Left ventricle myocardium inferior (tissue), 1 donor: ENCODE data around the gene RIPPLY1. TPM values are rescaled to one million over a fixed set of nuclear protein-coding genes. Genes with fewer than 3 reads are reported as not detected.
A peak's percentile ranks its signal among the peaks of the same experiment; 100 is the strongest.

ENCODE experiments used
- DNase-seq: peaks from one replicate; pipeline ENCODE4 v3.0.0-alpha.2; 2020
- H3K27ac ChIP-seq: fragments of 200-600 bp; replicated peaks from 2 replicates; pipeline ENCODE4 v1.8.0; 2021
- H3K27me3 ChIP-seq: fragments of 200-600 bp; 2 replicates; pipeline ENCODE4 v1.8.0; 2021; ENCODE audit warnings: low read depth
- H3K36me3 ChIP-seq: fragments of 200-600 bp; 2 replicates; pipeline ENCODE4 v1.8.0; 2021
- H3K4me1 ChIP-seq: fragments of 200-600 bp; 2 replicates; pipeline ENCODE4 v1.8.0; 2021
- H3K4me3 ChIP-seq: fragments of 200-600 bp; 2 replicates; pipeline ENCODE4 v1.8.0; 2021; ENCODE audit warnings: mild to moderate bottlenecking, moderate library complexity
- H3K9me3 ChIP-seq: fragments of 200-600 bp; replicated peaks from 2 replicates; pipeline ENCODE4 v1.8.0; 2021
- intact Hi-C: fragments of 100-400 bp; cut with micrococcal nuclease; formaldehyde crosslinking; loops from one replicate; pipeline ENCODE4 v1.11.0; 2022
- total RNA-seq: library from RNA; stranded (reverse); fragmentation: NEBNext Ultra II Directional; extraction: Animal tissue kit (Norgen Biotek cat#: 25700); gene quantifications from one replicate; pipeline ENCODE4 v1.2.1, GENCODE V29; 2021
- TF ChIP-seq, protein P1 (sequence below): fragments of 200-600 bp; IDR thresholded peaks from 2 replicates; pipeline ENCODE4 v1.8.0; 2021; ENCODE audit warnings: antibody characterized with exemption, mild to moderate bottlenecking, borderline replicate concordance
- donor health status: DM: no; HTN: yes; CAD: no; lungs with severe emphysema.

The RIPPLY1 gene
- total RNA-seq, 1 donor from 2014 or later = not detected

DNA sequence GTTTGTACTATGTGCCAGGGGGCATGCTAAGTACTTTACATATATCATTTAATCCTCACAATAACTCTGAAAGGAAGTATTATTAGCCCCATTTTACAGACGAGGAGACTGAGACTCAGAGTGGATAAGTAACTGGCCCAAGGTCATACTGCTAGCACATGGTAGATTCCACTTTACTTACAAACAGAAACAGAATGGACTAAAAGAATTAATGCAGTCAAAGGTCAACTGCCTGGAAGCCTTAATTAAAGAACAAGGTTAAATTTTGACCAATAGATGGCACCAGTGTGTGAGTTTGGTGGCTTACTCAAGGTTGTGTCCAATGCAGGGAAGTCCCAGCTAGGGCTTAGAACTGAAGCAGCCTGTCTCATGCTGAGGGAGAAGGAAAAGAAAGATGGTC lies 4.7 kb downstream of the RIPPLY1 start:
- Histone ChIP-seq H3K36me3 (no peaks in the 10 kb centered on the region), H3K27me3 (no peaks in the 10 kb centered on the region), H3K4me1 (no peaks in the 10 kb centered on the region), H3K4me3 (no peak overlapping the region), H3K27ac (no peak overlapping the region), H3K9me3 (no peaks in the 10 kb centered on the region)
- TF ChIP-seq, protein P1, sequence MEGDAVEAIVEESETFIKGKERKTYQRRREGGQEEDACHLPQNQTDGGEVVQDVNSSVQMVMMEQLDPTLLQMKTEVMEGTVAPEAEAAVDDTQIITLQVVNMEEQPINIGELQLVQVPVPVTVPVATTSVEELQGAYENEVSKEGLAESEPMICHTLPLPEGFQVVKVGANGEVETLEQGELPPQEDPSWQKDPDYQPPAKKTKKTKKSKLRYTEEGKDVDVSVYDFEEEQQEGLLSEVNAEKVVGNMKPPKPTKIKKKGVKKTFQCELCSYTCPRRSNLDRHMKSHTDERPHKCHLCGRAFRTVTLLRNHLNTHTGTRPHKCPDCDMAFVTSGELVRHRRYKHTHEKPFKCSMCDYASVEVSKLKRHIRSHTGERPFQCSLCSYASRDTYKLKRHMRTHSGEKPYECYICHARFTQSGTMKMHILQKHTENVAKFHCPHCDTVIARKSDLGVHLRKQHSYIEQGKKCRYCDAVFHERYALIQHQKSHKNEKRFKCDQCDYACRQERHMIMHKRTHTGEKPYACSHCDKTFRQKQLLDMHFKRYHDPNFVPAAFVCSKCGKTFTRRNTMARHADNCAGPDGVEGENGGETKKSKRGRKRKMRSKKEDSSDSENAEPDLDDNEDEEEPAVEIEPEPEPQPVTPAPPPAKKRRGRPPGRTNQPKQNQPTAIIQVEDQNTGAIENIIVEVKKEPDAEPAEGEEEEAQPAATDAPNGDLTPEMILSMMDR = peak; percentile 45
- intact Hi-C loops = loop anchor here (10.0 kb wide), 1 partner anchor 56 kb away; no protein-coding TSS in a partner anchor
- no peak for DNase-seq

DNA sequence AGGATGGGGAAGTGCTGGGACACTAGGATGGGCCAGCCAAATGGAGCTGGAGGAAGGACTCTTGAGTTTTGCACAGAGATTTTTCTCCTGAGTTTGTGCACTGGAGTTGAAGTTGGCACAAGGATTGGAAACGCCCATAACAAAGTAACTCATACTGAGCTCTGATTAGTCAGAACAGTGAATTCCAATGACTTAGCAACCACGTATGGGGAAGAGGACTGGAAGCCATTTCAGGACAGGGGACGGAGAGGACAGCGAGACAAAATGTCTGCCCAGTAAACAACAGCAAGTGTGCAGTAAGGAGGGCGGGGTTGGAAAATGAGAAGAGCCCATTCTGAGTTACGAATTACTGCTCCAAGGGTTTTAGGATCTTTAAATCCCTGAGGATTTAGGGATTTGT lies 5.9 kb downstream of the RIPPLY1 start:
- H3K27me3 ChIP-seq = no peaks in the 10 kb centered on the region
- intact Hi-C loops = loop anchor here (10.0 kb wide), 1 partner anchor 58 kb away; no protein-coding TSS in a partner anchor

DNA sequence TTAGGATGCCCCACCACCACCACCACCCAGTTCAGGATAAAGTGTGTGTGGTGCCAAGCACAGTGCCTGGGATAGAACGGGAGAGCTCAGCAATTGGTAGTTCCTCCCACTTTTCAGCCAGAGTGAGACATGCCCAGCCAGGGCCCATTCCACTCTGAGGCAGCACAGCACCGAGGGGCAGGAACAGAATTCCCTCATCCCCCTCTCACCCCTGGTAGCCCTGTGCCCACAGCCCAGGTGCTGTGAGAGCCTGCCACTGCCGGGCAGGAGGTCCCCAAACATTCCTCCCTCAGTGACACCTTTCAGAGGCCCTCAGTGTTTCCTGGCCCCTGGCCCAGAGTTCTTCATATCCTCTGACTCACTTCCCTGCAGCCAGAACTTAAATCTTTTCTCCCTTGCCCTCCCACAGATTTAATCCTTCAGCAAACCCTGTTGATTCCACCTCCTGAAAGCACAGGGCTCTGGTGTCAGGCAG lies 8.1 kb downstream of the RIPPLY1 start:
- TF ChIP-seq, protein P1 = no peak
- Histone ChIP-seq H3K4me1 (no peaks in the 10 kb centered on the region), H3K27me3 (no peaks in the 10 kb centered on the region), H3K9me3 (no peaks in the 10 kb centered on the region), H3K36me3 (no peaks in the 10 kb centered on the region), H3K27ac (no peak overlapping the region), H3K4me3 (no peak overlapping the region)
- intact Hi-C loops = loop anchor here (10.0 kb wide), 1 partner anchor 60 kb away; no protein-coding TSS in a partner anchor
- no peak for DNase-seq

More for the DNA sequence above, 5.9 kb downstream of the RIPPLY1 start:
- Histone ChIP-seq H3K4me1 (no peaks in the 10 kb centered on the region), H3K27ac (no peak overlapping the region), H3K36me3 (no peaks in the 10 kb centered on the region), H3K9me3 (no peaks in the 10 kb centered on the region), H3K4me3 (no peak overlapping the region)
- TF ChIP-seq, protein P1 = no peak
- DNase-seq = no peak

DNA sequence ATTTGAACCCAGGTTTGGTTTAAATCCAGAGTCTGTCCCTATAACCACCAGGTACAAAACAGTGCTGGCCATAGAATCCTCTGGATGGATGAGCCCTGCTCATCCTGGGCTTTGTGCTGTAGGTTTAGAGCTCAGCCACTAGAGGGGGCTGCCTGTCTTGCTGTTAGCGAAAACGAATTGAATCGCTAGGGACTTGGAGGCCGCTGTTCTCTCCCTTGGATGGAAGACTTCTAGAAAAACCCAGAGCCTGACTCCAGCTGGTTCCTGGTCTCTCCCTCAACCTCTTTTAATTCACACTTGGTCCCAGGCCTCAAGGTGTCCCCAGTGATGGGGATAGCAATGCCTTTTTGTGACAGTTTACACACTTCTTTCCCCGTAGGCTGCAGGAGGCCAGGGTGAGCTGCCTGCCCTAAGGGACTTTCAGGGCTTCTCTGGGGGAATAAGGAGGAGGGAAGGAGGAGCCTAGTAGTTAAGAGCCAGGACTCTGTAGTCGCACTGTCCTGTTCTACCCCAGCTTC lies 8.7 kb downstream of the RIPPLY1 start:
- no peak for DNase-seq
- Histone ChIP-seq H3K27me3 (no peaks in the 10 kb centered on the region), H3K9me3 (no peaks in the 10 kb centered on the region), H3K27ac (no peak overlapping the region), H3K4me3 (no peak overlapping the region), H3K4me1 (no peaks in the 10 kb centered on the region), H3K36me3 (no peaks in the 10 kb centered on the region)
- intact Hi-C loops = loop anchor here (10.0 kb wide), 1 partner anchor 60 kb away; no protein-coding TSS in a partner anchor
- TF ChIP-seq, protein P1 = peak; percentile 78

DNA sequence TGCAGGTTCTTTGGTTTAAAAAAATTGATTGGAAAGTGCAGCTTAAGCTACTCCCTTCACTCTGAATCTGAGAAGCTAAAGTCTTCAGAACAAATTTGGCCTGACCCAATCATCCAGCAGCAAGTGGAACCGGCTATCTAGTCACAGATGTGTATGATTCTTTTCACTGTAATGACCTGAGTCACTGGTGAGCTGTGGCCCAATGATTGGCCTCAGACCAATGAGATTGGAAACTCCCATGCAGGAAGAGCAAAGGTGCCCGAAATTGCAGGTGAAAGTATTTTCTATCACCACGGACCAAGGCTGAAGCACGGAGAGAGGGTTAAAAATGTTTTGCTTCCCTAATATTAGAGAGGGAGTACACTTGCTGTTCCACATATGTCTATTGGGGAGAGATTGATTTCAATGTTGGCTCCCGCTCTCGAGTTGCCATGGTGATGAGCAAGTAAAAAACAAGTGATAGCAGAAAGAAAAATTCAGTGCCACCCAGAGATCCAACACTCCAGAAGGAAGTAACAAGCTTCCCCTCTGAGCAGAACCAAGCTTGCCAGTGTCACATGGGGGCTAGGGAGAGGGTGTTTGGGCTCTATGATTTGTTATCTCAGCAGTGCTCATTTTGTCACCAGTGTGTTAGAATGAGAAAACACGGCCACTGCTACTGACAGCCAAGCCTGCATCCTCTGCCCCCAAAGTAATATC lies 11.2 kb downstream of the RIPPLY1 start:
- H3K4me3 ChIP-seq = no peak overlapping the region
- no peak for DNase-seq
- intact Hi-C loops = loop anchor here (10.0 kb wide), 1 partner anchor 63 kb away; no protein-coding TSS in a partner anchor
- no peaks in the 10 kb centered on the region for H3K27me3 ChIP-seq
- H3K9me3 ChIP-seq = no peaks in the 10 kb centered on the region
- H3K4me1 ChIP-seq = no peaks in the 10 kb centered on the region
- no peak overlapping the region for H3K27ac ChIP-seq
- TF ChIP-seq, protein P1 = no peak
- no peaks in the 10 kb centered on the region for H3K36me3 ChIP-seq
